SU-DHL-6 (cell line): ENCODE results near the gene METTL14.

Experiments
- H2AFZ ChIP-seq: fragments of 200-600 bp; sonication (generic); 2 replicates; pipeline ENCODE4 v1.6.1; 2014; ENCODE audit warnings: low read depth, mild to moderate bottlenecking, moderate library complexity, mixed read lengths, antibody characterized with exemption, low read length; ENCODE audit not compliant: severe bottlenecking
- H3F3A ChIP-seq: fragments of 200-600 bp; shearing (Covaris generic); 2 replicates; pipeline ENCODE4 v1.6.0; 2016; ENCODE audit warnings: antibody characterized with exemption, mild to moderate bottlenecking; ENCODE audit not compliant: insufficient read depth
- H3K27ac ChIP-seq: fragments of 200-600 bp; sonication (generic); 2 replicates; pipeline ENCODE4 v1.5.1; 2016; ENCODE audit warnings: low read depth, mild to moderate bottlenecking, low read length, moderate library complexity, mixed read lengths
- H3K27me3 ChIP-seq: fragments of 200-600 bp; sonication (generic), shearing (Covaris generic); 2 replicates; pipeline ENCODE4 v1.6.0; 2014; ENCODE audit warnings: mild to moderate bottlenecking, low read length
- H3K36me3 ChIP-seq: fragments of 200-600 bp; sonication (generic); 2 replicates; pipeline ENCODE4 v1.6.1; 2014; ENCODE audit warnings: mild to moderate bottlenecking, low read length, mixed read lengths
- H3K4me2 ChIP-seq: fragments of 300-600, 200-600 bp; shearing (Covaris generic), sonication (generic); 2 replicates; pipeline ENCODE4 v1.6.0; 2014; ENCODE audit warnings: low read length, low read depth, mild to moderate bottlenecking; ENCODE audit not compliant: poor library complexity, severe bottlenecking
- H3K4me3 ChIP-seq: fragments of 200-600 bp; sonication (generic); 2 replicates; pipeline ENCODE4 v1.5.1; 2014; ENCODE audit warnings: antibody characterized with exemption, low read length, mild to moderate bottlenecking, mixed read lengths; ENCODE audit not compliant: insufficient read depth, poor library complexity, severe bottlenecking
- H3K79me2 ChIP-seq: fragments of 200-600 bp; sonication (generic); 2 replicates; pipeline ENCODE4 v1.6.1; 2014; ENCODE audit warnings: mild to moderate bottlenecking, low read length, moderate library complexity; ENCODE audit not compliant: insufficient read depth
- H3K9ac ChIP-seq: fragments of 200-600 bp; sonication (generic); 2 replicates; pipeline ENCODE4 v1.7.0; 2014; ENCODE audit warnings: mild to moderate bottlenecking, low read length
- H3K9me2 ChIP-seq: fragments of 200-600 bp; sonication (generic); replicated peaks from 2 replicates; pipeline ENCODE4 v1.6.1; 2014; ENCODE audit warnings: low read length; ENCODE audit not compliant: insufficient read depth
- H3K9me3 ChIP-seq: fragments of 200-600 bp; sonication (generic); 2 replicates; pipeline ENCODE4 v1.6.1; 2014; ENCODE audit warnings: low read length, mixed read lengths; ENCODE audit not compliant: insufficient read depth
- H4K20me1 ChIP-seq: fragments of 200-600 bp; sonication (generic); 2 replicates; pipeline ENCODE4 v1.6.1; 2014; ENCODE audit warnings: low read depth, mild to moderate bottlenecking, antibody characterized with exemption, low read length, moderate library complexity, mixed read lengths
- CTCF ChIP-seq: fragments of 200-600 bp; sonication (generic); IDR thresholded peaks from one replicate; pipeline ENCODE4 v1.5.1; 2017; ENCODE audit warnings: antibody characterized with exemption, mild to moderate bottlenecking, low read length, moderate library complexity; ENCODE audit not compliant: insufficient read depth, poor library complexity, severe bottlenecking
- EZH2phosphoT487 ChIP-seq: fragments of 200-600 bp; sonication (generic), shearing (Covaris generic); conservative IDR thresholded peaks from 2 replicates; pipeline ENCODE4 v1.6.1; 2018; ENCODE audit warnings: mild to moderate bottlenecking, antibody characterized with exemption, low read length, moderate library complexity, mixed read lengths

Gene METTL14

DNA sequence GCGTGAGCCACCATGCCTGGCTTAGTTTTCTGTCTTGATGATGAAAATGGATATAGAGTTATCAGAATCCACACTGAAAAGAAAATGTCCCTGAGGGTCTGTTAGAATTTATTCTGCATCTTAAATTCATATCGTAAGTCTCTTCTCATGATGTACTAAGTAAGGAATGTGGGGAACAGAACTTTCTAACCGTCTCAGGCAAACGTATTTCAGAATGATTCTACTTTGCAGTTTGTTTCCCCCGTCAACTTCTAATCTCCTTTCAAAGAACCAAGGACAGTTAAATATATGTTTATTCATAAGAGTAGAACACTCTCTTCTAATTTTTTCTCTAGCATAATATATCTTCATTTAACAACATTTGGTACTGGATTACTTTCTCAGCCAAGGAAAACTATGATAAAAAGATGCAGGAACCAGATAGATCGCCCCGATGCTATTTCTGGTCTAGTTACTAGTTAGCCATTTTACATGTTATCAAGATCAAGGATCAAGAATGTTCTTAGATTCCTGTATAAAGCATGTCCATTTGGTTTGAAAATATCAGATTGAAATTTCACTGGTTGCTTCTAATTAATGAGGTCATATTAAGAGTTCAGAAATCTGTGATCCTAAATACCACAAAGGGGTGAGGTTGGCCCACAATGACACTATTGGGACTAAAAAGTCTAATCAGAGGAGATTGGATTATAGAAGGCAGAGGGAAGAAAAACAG lies 49.5 kb downstream of the METTL14 start:
- H3K9me2 ChIP-seq: no peaks in the 10 kb centered on the region
- H3K9me3 ChIP-seq: no peaks in the 10 kb centered on the region
- TF ChIP-seq CTCF (no peak), EZH2phosphoT487 (no peak)
- no peaks in the 10 kb centered on the region for H3K79me2 ChIP-seq
- no peak overlapping the region for H2AFZ ChIP-seq
- H3K27ac ChIP-seq: no peak overlapping the region
- H4K20me1 ChIP-seq: no peaks in the 10 kb centered on the region
- no peak overlapping the region for H3K9ac ChIP-seq
- peaks cover 6% of the 10 kb centered on the region; the same call in 1 of the 2 replicates for H3K36me3 ChIP-seq
- H3F3A ChIP-seq: no peaks in the 10 kb centered on the region
- no peak overlapping the region for H3K4me3 ChIP-seq
- no peaks in the 10 kb centered on the region for H3K27me3 ChIP-seq
- no peak overlapping the region for H3K4me2 ChIP-seq

DNA sequence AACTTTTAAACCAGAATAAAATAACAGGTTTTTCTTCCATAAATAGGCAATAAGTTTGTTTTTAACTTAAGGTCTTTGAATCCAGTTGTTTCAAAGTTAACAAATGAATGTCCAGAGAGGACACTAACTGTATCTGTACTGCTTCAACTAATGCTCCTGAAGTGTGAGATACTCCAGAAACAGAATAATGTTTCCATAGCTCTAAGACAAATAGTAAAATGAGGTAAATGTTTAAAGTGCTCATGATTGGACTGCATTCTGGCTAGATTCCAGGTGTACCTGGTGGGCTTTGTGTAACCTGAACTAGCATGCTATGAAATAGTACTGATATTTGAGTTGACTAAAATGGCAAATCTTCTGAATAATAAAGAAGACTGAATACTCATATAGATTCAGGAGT lies 51.7 kb downstream of the METTL14 start:
- peaks cover 5% of the 10 kb centered on the region; the same call in 1 of the 2 replicates for H3K36me3 ChIP-seq
- H3K27ac ChIP-seq: no peak overlapping the region
- no peak overlapping the region for H3K4me2 ChIP-seq

DNA sequence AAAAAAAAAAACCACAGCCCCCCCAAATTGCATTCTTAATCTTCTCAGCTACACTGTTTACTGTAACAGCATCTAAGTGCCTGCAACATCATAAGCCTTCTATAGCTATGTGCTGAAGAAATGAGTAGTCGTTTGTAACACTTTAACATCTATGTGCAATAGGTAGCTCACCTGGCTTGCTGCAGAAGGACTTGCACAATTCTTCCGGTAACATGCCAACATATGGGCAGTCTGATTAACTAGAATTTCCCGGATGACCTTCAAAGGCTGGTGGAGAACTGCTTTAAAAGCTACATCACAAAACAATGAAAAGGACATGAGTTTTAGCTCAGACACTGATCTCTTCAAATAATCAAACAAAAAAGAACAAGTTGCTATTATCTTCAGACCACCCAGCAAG lies 52.9 kb downstream of the METTL14 start:
- Histone ChIP-seq H2AFZ (no peak overlapping the region), H3K27ac (no peak overlapping the region), H3K4me2 (no peak overlapping the region), H4K20me1 (no peaks in the 10 kb centered on the region), H3K9ac (no peak overlapping the region), H3K9me3 (no peaks in the 10 kb centered on the region), H3K9me2 (no peaks in the 10 kb centered on the region), H3K27me3 (no peaks in the 10 kb centered on the region), H3K36me3 (peaks cover 5% of the 10 kb centered on the region; the same call in 1 of the 2 replicates), H3F3A (no peaks in the 10 kb centered on the region), H3K4me3 (no peak overlapping the region), H3K79me2 (no peaks in the 10 kb centered on the region)
- no peak for TF ChIP-seq EZH2phosphoT487
- TF ChIP-seq CTCF: no peak

More for the DNA sequence above, 51.7 kb downstream of the METTL14 start:
- no peaks in the 10 kb centered on the region for H3K27me3 ChIP-seq
- H3K79me2 ChIP-seq: no peaks in the 10 kb centered on the region
- no peak overlapping the region for H3K4me3 ChIP-seq
- H2AFZ ChIP-seq: no peak overlapping the region
- H4K20me1 ChIP-seq: no peaks in the 10 kb centered on the region
- H3K9me3 ChIP-seq: no peaks in the 10 kb centered on the region
- no peak overlapping the region for H3K9ac ChIP-seq
- H3K9me2 ChIP-seq: no peaks in the 10 kb centered on the region
- H3F3A ChIP-seq: no peaks in the 10 kb centered on the region
- TF ChIP-seq CTCF: no peak
- no peak for TF ChIP-seq EZH2phosphoT487
